Trophoblast cell (in vitro differentiated cells and primary cell): ENCODE measurements around the gene MPPED2.

Source experiments
- DNase-seq, 2 donors: peaks; one replicate each; pipeline ENCODE4 v3.0.0-alpha.2; 2016
- H2AFZ ChIP-seq: 2 replicates; pipeline ENCODE4 v1.6.1; 2013; ENCODE audit warnings: low read length, moderate library complexity, mild to moderate bottlenecking; ENCODE audit not compliant: insufficient read depth, poor library complexity
- H2AK5ac ChIP-seq: 2 replicates; pipeline ENCODE4 v1.6.1; 2013; ENCODE audit warnings: mild to moderate bottlenecking, low read length
- H2BK120ac ChIP-seq: 2 replicates; pipeline ENCODE4 v1.6.1; 2013; ENCODE audit warnings: low read length, mild to moderate bottlenecking, moderate library complexity; ENCODE audit not compliant: insufficient read depth, poor library complexity
- H2BK12ac ChIP-seq: 2 replicates; pipeline ENCODE4 v1.6.1; 2013; ENCODE audit warnings: mild to moderate bottlenecking, low read length, moderate library complexity
- H2BK5ac ChIP-seq: 2 replicates; pipeline ENCODE4 v1.6.1; 2013; ENCODE audit warnings: low read length, low read depth, moderate library complexity, mild to moderate bottlenecking; ENCODE audit not compliant: poor library complexity
- H3K14ac ChIP-seq: 2 replicates; pipeline ENCODE4 v1.6.1; 2013; ENCODE audit warnings: mild to moderate bottlenecking, low read length
- H3K18ac ChIP-seq: 2 replicates; pipeline ENCODE4 v1.6.1; 2013; ENCODE audit warnings: mild to moderate bottlenecking, low read length
- H3K23ac ChIP-seq: 2 replicates; pipeline ENCODE4 v1.6.1; 2013; ENCODE audit warnings: low read length
- H3K27ac ChIP-seq: 2 replicates; pipeline ENCODE4 v1.5.1; 2013; ENCODE audit warnings: low read depth, mild to moderate bottlenecking, inconsistent platforms, low read length, moderate library complexity
- H3K27me3 ChIP-seq: 2 replicates; pipeline ENCODE4 v1.6.1; 2013; ENCODE audit warnings: inconsistent platforms, mild to moderate bottlenecking, low read length, moderate library complexity; ENCODE audit not compliant: insufficient read depth
- H3K36me3 ChIP-seq, 2 experiments: 1 replicate in 1 of 2; 2 replicates in 1 of 2; pipeline ENCODE4 v1.6.1; 2013; ENCODE audit warnings: low read length in 2 of 2, mild to moderate bottlenecking in 2 of 2, moderate library complexity in 1 of 2; ENCODE audit not compliant: insufficient read depth in 2 of 2, control insufficient read depth in 1 of 2
- H3K4ac ChIP-seq: 2 replicates; pipeline ENCODE4 v1.6.1; 2013; ENCODE audit warnings: low read depth, mild to moderate bottlenecking, low read length, moderate library complexity
- H3K4me1 ChIP-seq, 2 experiments: 1 replicate in 1 of 2; 2 replicates in 1 of 2; pipeline ENCODE4 v1.6.1; 2013; ENCODE audit warnings: low read length in 2 of 2, mild to moderate bottlenecking in 2 of 2, moderate library complexity in 1 of 2; ENCODE audit not compliant: insufficient read depth in 2 of 2, control insufficient read depth in 1 of 2
- H3K4me2 ChIP-seq: 2 replicates; pipeline ENCODE4 v1.6.1; 2013; ENCODE audit warnings: inconsistent platforms, mild to moderate bottlenecking, low read length, moderate library complexity
- H3K4me3 ChIP-seq: 2 replicates; pipeline ENCODE4 v1.5.1; 2013; ENCODE audit warnings: mild to moderate bottlenecking, low read depth, low read length, inconsistent platforms
- H3K79me1 ChIP-seq: one replicate; pipeline ENCODE4 v1.6.1; 2013; ENCODE audit warnings: low read length
- H3K79me2 ChIP-seq: 2 replicates; pipeline ENCODE4 v1.6.1; 2013; ENCODE audit warnings: low read length, mild to moderate bottlenecking; ENCODE audit not compliant: control insufficient read depth, insufficient read depth, poor library complexity
- H3K9ac ChIP-seq: 2 replicates; pipeline ENCODE4 v1.6.1; 2013; ENCODE audit warnings: mild to moderate bottlenecking, low read length
- H3K9me3 ChIP-seq: 2 replicates; pipeline ENCODE4 v1.6.1; 2013; ENCODE audit warnings: low read depth, mild to moderate bottlenecking, control low read depth, inconsistent platforms, low read length; ENCODE audit not compliant: insufficient read depth
- H4K12ac ChIP-seq: 2 replicates; pipeline ENCODE4 v1.6.1; 2013; ENCODE audit warnings: low read depth, mild to moderate bottlenecking, low read length, moderate library complexity
- H4K8ac ChIP-seq: 2 replicates; pipeline ENCODE4 v1.6.1; 2013; ENCODE audit warnings: low read depth, mild to moderate bottlenecking, low read length, moderate library complexity
- H4K91ac ChIP-seq: one replicate; pipeline ENCODE4 v1.6.1; 2013; ENCODE audit warnings: low read depth, mild to moderate bottlenecking, low read length, moderate library complexity
- WGBS: extraction: QIAGEN DNeasy Blood & Tissue Kit; methylation state at CpG from one replicate; pipeline ENCODE4 v1.1.7; 2013; ENCODE audit warnings: missing lambda C conversion rate; ENCODE audit not compliant: insufficient read length, insufficient coverage; ENCODE audit errors: extremely low coverage; 5-methylcytosine and 5-hydroxymethylcytosine counted together

Gene MPPED2

GRCh38 chr11:30414244-30414643 is 171.9 kb downstream of the MPPED2 start:
- Histone ChIP-seq H3K4me2 (no peak overlapping the region), H3K79me1 (peaks cover 2% of the 10 kb centered on the region), H4K91ac (no peak overlapping the region), H2BK5ac (no peak overlapping the region), H4K8ac (no peak overlapping the region), H3K18ac (no peak overlapping the region), H3K4ac (no peak overlapping the region), H2BK12ac (no peak overlapping the region), H3K27ac (no peak overlapping the region), H3K4me3 (no peak overlapping the region), H3K9ac (no peak overlapping the region), H2BK120ac (no peak overlapping the region), H3K27me3 (no peaks in the 10 kb centered on the region), H3K36me3 (no peaks in the 10 kb centered on the region), H3K9me3 (no peaks in the 10 kb centered on the region), H2AK5ac (no peak overlapping the region), H2AFZ (no peak overlapping the region), H3K23ac (no peak overlapping the region), H3K14ac (no peak overlapping the region), H3K79me2 (no peaks in the 10 kb centered on the region), H4K12ac (no peak overlapping the region), H3K4me1 (peaks cover 3% of the 10 kb centered on the region in 2 experiments)
- DNase-seq = no peak
- WGBS = no CpG with 5 or more reads among the region's 5 CpGs

GRCh38 chr11:30412509-30412908 is 173.6 kb downstream of the MPPED2 start:
- Histone ChIP-seq H2BK5ac (no peak overlapping the region), H2AK5ac (no peak overlapping the region), H3K4me1 (peaks cover 3% of the 10 kb centered on the region in 2 experiments), H3K9ac (no peak overlapping the region), H3K27ac (no peak overlapping the region), H3K4me2 (no peak overlapping the region), H4K12ac (no peak overlapping the region), H2BK120ac (no peak overlapping the region), H3K27me3 (no peaks in the 10 kb centered on the region), H3K4me3 (no peak overlapping the region), H2BK12ac (no peak overlapping the region), H3K9me3 (no peaks in the 10 kb centered on the region), H2AFZ (no peak overlapping the region), H4K91ac (no peak overlapping the region), H3K79me2 (no peaks in the 10 kb centered on the region), H3K18ac (no peak overlapping the region), H3K79me1 (peaks cover 2% of the 10 kb centered on the region), H3K23ac (no peak overlapping the region), H3K14ac (no peak overlapping the region), H3K4ac (no peak overlapping the region), H3K36me3 (no peaks in the 10 kb centered on the region), H4K8ac (no peak overlapping the region)
- WGBS = no CpG with 5 or more reads among the region's 2 CpGs
- no peak for DNase-seq

- Histone ChIP-seq H4K8ac (no peak overlapping the region), H3K9me3 (no peaks in the 10 kb centered on the region), H3K4me1 (peaks cover 3% of the 10 kb centered on the region in 2 experiments), H2AK5ac (no peak overlapping the region), H4K91ac (no peak overlapping the region), H3K4ac (no peak overlapping the region), H2AFZ (no peak overlapping the region), H3K18ac (no peak overlapping the region), H3K27ac (no peak overlapping the region), H3K23ac (no peak overlapping the region), H3K79me1 (peaks cover 2% of the 10 kb centered on the region), H2BK12ac (no peak overlapping the region), H3K9ac (no peak overlapping the region), H2BK5ac (no peak overlapping the region), H4K12ac (no peak overlapping the region), H3K4me3 (no peak overlapping the region), H3K79me2 (no peaks in the 10 kb centered on the region), H3K4me2 (no peak overlapping the region), H3K27me3 (no peaks in the 10 kb centered on the region), H2BK120ac (no peak overlapping the region), H3K36me3 (no peaks in the 10 kb centered on the region), H3K14ac (no peak overlapping the region)
- WGBS = no CpG with 5 or more reads among the region's 7 CpGs
- no peak for DNase-seq
Measured at GRCh38 chr11:30411383-30411782, 174.8 kb downstream of the MPPED2 start.

- H2BK5ac ChIP-seq = no peak overlapping the region
- WGBS = no CpG with 5 or more reads among the region's 13 CpGs
Measured at GRCh38 chr11:30406978-30407762, 179.0 kb downstream of the MPPED2 start.

More at GRCh38 chr11:30406978-30407762, 179.0 kb downstream of the MPPED2 start:
- H3K27ac ChIP-seq = no peak overlapping the region
- no peak overlapping the region for H4K8ac ChIP-seq
- H3K23ac ChIP-seq = no peak overlapping the region
- H3K4ac ChIP-seq = no peak overlapping the region
- no peak for DNase-seq
- H3K18ac ChIP-seq = no peak overlapping the region
- no peaks in the 10 kb centered on the region for H3K4me1 ChIP-seq
- H3K79me1 ChIP-seq = no peaks in the 10 kb centered on the region
- H2AFZ ChIP-seq = no peak overlapping the region
- no peaks in the 10 kb centered on the region for H3K9me3 ChIP-seq
- no peaks in the 10 kb centered on the region for H3K27me3 ChIP-seq
- no peaks in the 10 kb centered on the region for H3K79me2 ChIP-seq
- H2BK12ac ChIP-seq = no peak overlapping the region
- H3K4me3 ChIP-seq = no peak overlapping the region
- no peak overlapping the region for H4K91ac ChIP-seq
- no peaks in the 10 kb centered on the region for H3K36me3 ChIP-seq
- no peak overlapping the region for H3K4me2 ChIP-seq
- no peak overlapping the region for H3K9ac ChIP-seq
- H4K12ac ChIP-seq = no peak overlapping the region
- H2BK120ac ChIP-seq = no peak overlapping the region
- no peak overlapping the region for H2AK5ac ChIP-seq
- no peak overlapping the region for H3K14ac ChIP-seq
